ENCODE data around the gene RAB22A. TPM values are rescaled to one million over a fixed set of nuclear protein-coding genes. Genes with fewer than 3 reads are reported as not detected.
A peak's percentile ranks its signal among the peaks of the same experiment; 100 is the strongest.

RAB22A gene
- total RNA-seq, 2 donors from 2014 or later: 21.7 to 22.4 TPM

DNA sequence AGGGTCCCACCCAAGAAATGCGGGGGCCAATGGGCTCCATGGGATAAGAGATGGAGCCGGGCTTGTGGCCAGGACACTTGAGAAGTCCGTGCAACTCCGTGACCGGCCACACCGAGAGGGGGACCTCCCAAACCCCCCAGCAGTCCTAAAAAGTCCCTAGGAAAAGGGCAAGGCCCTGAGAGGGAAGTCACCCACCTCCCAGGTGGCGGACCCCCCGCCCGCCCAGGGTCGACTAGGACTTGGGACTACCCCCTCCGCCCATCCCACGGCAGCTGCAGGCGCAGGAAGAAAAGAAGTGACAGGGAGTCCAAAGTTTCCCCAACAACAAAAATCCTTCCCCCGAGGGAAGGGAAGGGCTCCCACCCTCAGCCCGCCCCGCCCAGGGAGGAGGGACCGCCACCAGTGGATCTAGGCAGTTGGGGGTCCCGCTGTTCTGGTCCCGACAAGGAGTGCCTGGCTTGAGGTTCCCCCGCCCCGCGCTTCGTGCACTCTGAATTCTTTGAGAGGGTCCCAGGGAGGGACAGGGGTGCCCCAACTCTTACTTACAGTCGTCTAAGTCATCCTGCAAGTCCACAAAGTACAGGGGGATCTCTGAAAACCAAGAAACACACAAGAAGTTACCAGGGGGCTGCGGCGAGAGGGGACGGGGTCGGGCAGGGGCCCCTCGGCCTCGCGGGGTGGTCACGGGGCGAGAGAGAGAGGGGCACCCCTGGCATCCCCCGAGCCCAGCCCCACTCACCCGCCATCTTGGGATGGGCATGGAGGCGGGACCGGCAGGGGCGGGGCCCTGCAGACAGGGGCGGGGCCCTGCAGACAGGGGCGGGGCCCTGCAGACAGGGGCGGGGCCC lies 611 bp upstream of the RAB22A start:
- Mint-ChIP-seq H3K4me3 (peak overlapping the region; percentile 80), H3K4me1 (peaks cover 22% of the 10 kb centered on the region), H3K36me3 (ENCODE audit: low read depth) (peaks cover 4% of the 10 kb centered on the region), H3K27ac (peak overlapping the region; percentile 96), H3K27me3 (no peaks in the 10 kb centered on the region)
- ATAC-seq: peak; percentile 28
- peak in 2 of 3 donors; percentile 18 to 56 for DNase-seq
- H3K9me3 ChIP-seq (ENCODE audit: control insufficient read depth, low read length, poor library complexity, severe bottlenecking): no peaks in the 10 kb centered on the region

GRCh38 chr20:58310291-58310782 lies 822 bp downstream of the RAB22A start:
- peak overlapping the region; percentile 95 for H3K4me3 Mint-ChIP-seq
- peaks cover 30% of the 10 kb centered on the region for H3K4me1 Mint-ChIP-seq
- H3K27me3 Mint-ChIP-seq: no peaks in the 10 kb centered on the region
- H3K36me3 Mint-ChIP-seq (ENCODE audit: low read depth): peaks cover 4% of the 10 kb centered on the region
- peak overlapping the region; percentile 90 for H3K27ac Mint-ChIP-seq
- DNase-seq: no peak
- no peaks in the 10 kb centered on the region for H3K9me3 ChIP-seq (ENCODE audit: control insufficient read depth, low read length, poor library complexity, severe bottlenecking)
- no peak for ATAC-seq

- no peak for DNase-seq
- ATAC-seq: no peak
- Mint-ChIP-seq H3K36me3 (ENCODE audit: low read depth) (peaks cover 10% of the 10 kb centered on the region), H3K4me1 (peaks cover 36% of the 10 kb centered on the region), H3K27me3 (no peaks in the 10 kb centered on the region), H3K27ac (peak overlapping the region; percentile 88), H3K4me3 (peak overlapping the region; percentile 75)
- no peaks in the 10 kb centered on the region for H3K9me3 ChIP-seq (ENCODE audit: control insufficient read depth, low read length, poor library complexity, severe bottlenecking)
Measured at GRCh38 chr20:58312836-58313235, 3.3 kb downstream of the RAB22A start.

- Mint-ChIP-seq H3K4me3 (peak overlapping the region; percentile 75), H3K27ac (peak overlapping the region; percentile 88), H3K36me3 (ENCODE audit: low read depth) (peaks cover 10% of the 10 kb centered on the region), H3K27me3 (no peaks in the 10 kb centered on the region), H3K4me1 (peaks cover 36% of the 10 kb centered on the region)
- no peak for DNase-seq
- no peak for ATAC-seq
- no peaks in the 10 kb centered on the region for H3K9me3 ChIP-seq (ENCODE audit: control insufficient read depth, low read length, poor library complexity, severe bottlenecking)
Measured at GRCh38 chr20:58313396-58313795, 3.9 kb downstream of the RAB22A start.

- DNase-seq (no peak), ATAC-seq (peak; percentile 48)
- no peaks in the 10 kb centered on the region for H3K27me3 Mint-ChIP-seq
- peaks cover 46% of the 10 kb centered on the region for H3K4me1 Mint-ChIP-seq
- H3K9me3 ChIP-seq (ENCODE audit: control insufficient read depth, low read length, poor library complexity, severe bottlenecking): no peaks in the 10 kb centered on the region
- H3K4me3 Mint-ChIP-seq: no peak overlapping the region
- H3K36me3 Mint-ChIP-seq (ENCODE audit: low read depth): peaks cover 9% of the 10 kb centered on the region
- H3K27ac Mint-ChIP-seq: no peak overlapping the region
Measured at GRCh38 chr20:58321205-58321604, 11.7 kb downstream of the RAB22A start.

DNA sequence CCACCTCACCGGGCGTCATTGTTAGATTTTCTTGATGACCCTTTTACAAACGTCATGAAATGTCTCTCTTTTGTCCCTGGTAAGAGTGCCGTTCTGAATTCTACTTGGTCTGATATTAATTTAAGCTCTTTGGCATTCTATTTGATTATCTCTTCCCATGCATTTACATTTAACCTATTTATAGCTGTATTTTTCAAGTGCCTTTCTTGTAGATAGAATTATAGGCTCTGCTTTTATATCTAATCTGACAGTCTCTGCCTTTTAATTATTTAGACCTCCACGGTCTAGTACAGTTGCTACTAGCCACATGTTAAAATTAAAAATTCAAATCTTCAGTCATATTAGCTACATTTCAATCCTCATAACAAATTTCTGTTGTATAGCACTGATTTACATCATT lies 12.6 kb downstream of the RAB22A start:
- Mint-ChIP-seq H3K4me3 (peak overlapping the region; percentile 9), H3K27ac (no peak overlapping the region), H3K36me3 (ENCODE audit: low read depth) (peaks cover 5% of the 10 kb centered on the region), H3K4me1 (peaks cover 45% of the 10 kb centered on the region), H3K27me3 (no peaks in the 10 kb centered on the region)
- DNase-seq (no peak), ATAC-seq (no peak)
- H3K9me3 ChIP-seq (ENCODE audit: control insufficient read depth, low read length, poor library complexity, severe bottlenecking): no peaks in the 10 kb centered on the region

- DNase-seq: no peak
- Mint-ChIP-seq H3K27ac (no peak overlapping the region), H3K27me3 (no peaks in the 10 kb centered on the region), H3K4me3 (no peak overlapping the region), H3K36me3 (ENCODE audit: low read depth) (no peaks in the 10 kb centered on the region), H3K4me1 (peaks cover 54% of the 10 kb centered on the region)
- no peaks in the 10 kb centered on the region for H3K9me3 ChIP-seq (ENCODE audit: control insufficient read depth, low read length, poor library complexity, severe bottlenecking)
- no peak for ATAC-seq
Measured at GRCh38 chr20:58325912-58326311, 16.4 kb downstream of the RAB22A start.

DNA sequence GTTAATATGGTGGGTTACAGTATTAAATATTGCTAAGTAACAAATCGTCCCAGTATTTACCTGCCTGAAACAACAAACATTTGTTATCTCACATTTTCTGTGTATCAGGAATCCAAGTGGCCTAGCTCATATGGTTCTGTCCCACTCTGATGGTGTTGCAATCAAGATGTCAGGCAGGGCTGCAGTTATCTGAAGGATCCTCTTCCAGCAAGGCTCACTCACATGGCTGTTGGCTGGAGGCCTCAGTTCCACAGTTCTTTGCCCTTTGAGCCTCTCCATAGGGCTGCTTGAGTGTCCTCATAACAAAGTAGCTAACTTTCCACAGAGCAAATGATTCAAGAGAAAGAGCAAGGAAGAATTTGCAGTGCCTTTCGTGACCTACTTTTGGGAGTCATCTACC lies 17.7 kb downstream of the RAB22A start:
- no peaks in the 10 kb centered on the region for H3K27me3 Mint-ChIP-seq
- H3K4me1 Mint-ChIP-seq: peaks cover 58% of the 10 kb centered on the region
- H3K9me3 ChIP-seq (ENCODE audit: control insufficient read depth, low read length, poor library complexity, severe bottlenecking): no peaks in the 10 kb centered on the region
- peaks cover 5% of the 10 kb centered on the region for H3K36me3 Mint-ChIP-seq (ENCODE audit: low read depth)
- DNase-seq: no peak
- H3K27ac Mint-ChIP-seq: no peak overlapping the region
- ATAC-seq: no peak
- no peak overlapping the region for H3K4me3 Mint-ChIP-seq

- Mint-ChIP-seq H3K4me3 (no peak overlapping the region), H3K4me1 (peaks cover 57% of the 10 kb centered on the region), H3K36me3 (ENCODE audit: low read depth) (peaks cover 8% of the 10 kb centered on the region), H3K27me3 (no peaks in the 10 kb centered on the region), H3K27ac (peak overlapping the region; percentile 54)
- no peak for ATAC-seq
- no peak for DNase-seq
- no peaks in the 10 kb centered on the region for H3K9me3 ChIP-seq (ENCODE audit: control insufficient read depth, low read length, poor library complexity, severe bottlenecking)
Measured at GRCh38 chr20:58328836-58329235, 19.3 kb downstream of the RAB22A start.

GRCh38 chr20:58329711-58330110 lies 20.2 kb downstream of the RAB22A start:
- no peaks in the 10 kb centered on the region for H3K27me3 Mint-ChIP-seq
- ATAC-seq: no peak
- peak overlapping the region; percentile 54 for H3K27ac Mint-ChIP-seq

GRCh38 chr20:58330249-58330648 lies 20.7 kb downstream of the RAB22A start:
- H3K4me3 Mint-ChIP-seq: no peak overlapping the region
- DNase-seq: no peak
- no peaks in the 10 kb centered on the region for H3K9me3 ChIP-seq (ENCODE audit: control insufficient read depth, low read length, poor library complexity, severe bottlenecking)
- no peaks in the 10 kb centered on the region for H3K27me3 Mint-ChIP-seq
- peaks cover 8% of the 10 kb centered on the region for H3K36me3 Mint-ChIP-seq (ENCODE audit: low read depth)
- peaks cover 52% of the 10 kb centered on the region for H3K4me1 Mint-ChIP-seq
- ATAC-seq: no peak
- H3K27ac Mint-ChIP-seq: peak overlapping the region; percentile 54

More at GRCh38 chr20:58329711-58330110, 20.2 kb downstream of the RAB22A start:
- H3K4me3 Mint-ChIP-seq: no peak overlapping the region
- H3K9me3 ChIP-seq (ENCODE audit: control insufficient read depth, low read length, poor library complexity, severe bottlenecking): no peaks in the 10 kb centered on the region
- peaks cover 8% of the 10 kb centered on the region for H3K36me3 Mint-ChIP-seq (ENCODE audit: low read depth)
- DNase-seq: no peak
- H3K4me1 Mint-ChIP-seq: peaks cover 52% of the 10 kb centered on the region

- peaks cover 8% of the 10 kb centered on the region for H3K36me3 Mint-ChIP-seq (ENCODE audit: low read depth)
- H3K27ac Mint-ChIP-seq: peak overlapping the region; percentile 54
- no peak overlapping the region for H3K4me3 Mint-ChIP-seq
- H3K27me3 Mint-ChIP-seq: no peaks in the 10 kb centered on the region
- no peaks in the 10 kb centered on the region for H3K9me3 ChIP-seq (ENCODE audit: control insufficient read depth, low read length, poor library complexity, severe bottlenecking)
- ATAC-seq (no peak), DNase-seq (no peak)
- H3K4me1 Mint-ChIP-seq: peaks cover 48% of the 10 kb centered on the region
Measured at GRCh38 chr20:58330687-58331086, 21.2 kb downstream of the RAB22A start.

DNA sequence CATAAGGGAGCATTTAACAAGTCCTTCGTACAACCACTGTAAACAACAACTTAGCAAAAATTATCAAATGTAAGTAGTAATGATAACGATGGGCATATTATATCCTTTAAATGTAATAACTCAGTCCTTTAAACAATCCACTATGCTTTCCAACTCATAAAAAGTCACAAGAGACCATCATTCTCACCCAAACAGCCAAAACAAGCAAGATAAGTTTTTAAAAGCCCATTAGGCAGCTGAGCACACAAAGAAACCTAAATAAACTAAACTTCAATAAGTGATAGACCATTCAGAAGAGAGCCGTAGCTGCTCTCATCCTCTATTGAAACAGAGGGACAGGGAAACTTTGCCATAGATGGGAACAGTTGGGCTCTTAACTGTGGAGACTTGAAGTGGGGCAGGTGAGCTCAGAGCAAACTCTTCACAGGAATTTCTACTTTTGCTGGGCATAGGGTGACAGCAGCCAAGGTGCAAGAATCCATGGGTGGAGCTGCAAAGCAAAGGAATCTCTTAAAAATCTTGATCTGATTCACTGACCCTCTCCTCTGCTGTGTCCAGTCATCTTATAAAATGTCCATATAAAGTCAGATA lies 22.5 kb downstream of the RAB22A start:
- ATAC-seq (no peak), DNase-seq (no peak)
- Mint-ChIP-seq H3K4me1 (peaks cover 42% of the 10 kb centered on the region), H3K4me3 (no peak overlapping the region), H3K27ac (peak overlapping the region; percentile 63), H3K27me3 (no peaks in the 10 kb centered on the region), H3K36me3 (ENCODE audit: low read depth) (peaks cover 10% of the 10 kb centered on the region)
- H3K9me3 ChIP-seq (ENCODE audit: control insufficient read depth, low read length, poor library complexity, severe bottlenecking): no peaks in the 10 kb centered on the region
